ENCODE data around the gene ZC3H10. TPM values are rescaled to one million over a fixed set of nuclear protein-coding genes. Genes with fewer than 3 reads are reported as not detected.
A peak's percentile ranks its signal among the peaks of the same experiment; 100 is the strongest.

The ZC3H10 gene
- total RNA-seq, 1 experiment from 2014 or later: 5.6 TPM

DNA sequence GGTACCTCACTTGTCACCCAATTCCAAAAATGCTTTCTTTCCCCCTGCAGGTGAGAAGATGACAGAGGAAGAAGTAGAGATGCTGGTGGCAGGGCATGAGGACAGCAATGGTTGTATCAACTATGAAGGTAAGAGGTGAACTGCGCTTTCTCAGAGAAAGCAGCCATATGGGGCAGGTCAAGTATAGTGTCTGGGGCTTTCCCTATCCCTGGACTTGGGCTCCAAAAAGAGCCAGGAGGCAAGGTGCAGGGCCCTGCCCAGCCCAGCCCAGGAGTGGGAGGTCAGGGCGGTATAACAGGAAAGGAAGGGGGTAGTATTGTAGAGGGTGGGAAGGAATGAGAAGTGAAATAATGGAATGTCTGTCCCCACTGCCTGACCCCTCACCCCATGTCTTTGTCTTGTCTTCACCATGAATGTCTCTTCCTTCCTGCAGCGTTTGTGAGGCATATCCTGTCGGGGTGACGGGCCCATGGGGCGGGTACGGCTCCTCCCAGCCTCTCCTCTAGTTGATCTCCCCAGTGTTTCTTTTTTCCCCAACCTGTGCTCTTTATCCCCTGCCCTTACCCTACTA lies 42.2 kb downstream of the ZC3H10 start:
- Histone ChIP-seq H3K27ac (ENCODE audit: low read length) (no peak overlapping the region), H3K9me2 (replicated peaks; ENCODE audit: low read length) (no peaks in the 10 kb centered on the region), H2AFZ (ENCODE audit: low read length) (no peak overlapping the region), H3K79me2 (ENCODE audit: low read length) (peaks cover 38% of the 10 kb centered on the region), H3K4me3 (ENCODE audit: low read length) (peak overlapping the region; percentile 76), H3F3A (ENCODE audit: low read length, unreplicated experiment) (peaks cover 9% of the 10 kb centered on the region), H3K4me2 (ENCODE audit: low read length) (peak overlapping the region; percentile 97), H4K20me1 (ENCODE audit: low read length) (peaks cover 34% of the 10 kb centered on the region), H3K36me3 (ENCODE audit: low read depth, low read length) (peaks cover 44% of the 10 kb centered on the region), H3K27me3 (ENCODE audit: low read length) (no peaks in the 10 kb centered on the region), H3K9me3 (ENCODE audit: low read length) (no peaks in the 10 kb centered on the region), H3K4me1 (ENCODE audit: insufficient read depth, low read length) (peaks cover 26% of the 10 kb centered on the region), H3K9ac (ENCODE audit: low read length) (peak overlapping the region; percentile 90; the same call in 1 of the 2 replicates)
- intact Hi-C loops (cut with micrococcal nuclease): no loop called here
- POLR2A ChIA-PET (ENCODE audit: unreplicated experiment): interaction anchor here (1.2 kb wide), 1 partner anchor 32 kb away, joined by 4 read pairs; the partner anchor contains the start of gene ESYT1
- CTCF ChIA-PET: no interaction called here
- BruUV-seq (replicated peaks): no TSS peak
- DNase-seq (peak; percentile 28), ATAC-seq (peak; percentile 8; the same call in 1 of the 2 replicates)
- TF ChIP-seq EZH2phosphoT487 (IDR thresholded peaks at IDR 0.05; ENCODE audit: borderline replicate concordance, low read length): no peak
- TF ChIP-seq EZH2 (IDR thresholded peaks at IDR 0.05; ENCODE audit: low read length, unreplicated experiment): no peak
- TF ChIP-seq, protein P1, sequence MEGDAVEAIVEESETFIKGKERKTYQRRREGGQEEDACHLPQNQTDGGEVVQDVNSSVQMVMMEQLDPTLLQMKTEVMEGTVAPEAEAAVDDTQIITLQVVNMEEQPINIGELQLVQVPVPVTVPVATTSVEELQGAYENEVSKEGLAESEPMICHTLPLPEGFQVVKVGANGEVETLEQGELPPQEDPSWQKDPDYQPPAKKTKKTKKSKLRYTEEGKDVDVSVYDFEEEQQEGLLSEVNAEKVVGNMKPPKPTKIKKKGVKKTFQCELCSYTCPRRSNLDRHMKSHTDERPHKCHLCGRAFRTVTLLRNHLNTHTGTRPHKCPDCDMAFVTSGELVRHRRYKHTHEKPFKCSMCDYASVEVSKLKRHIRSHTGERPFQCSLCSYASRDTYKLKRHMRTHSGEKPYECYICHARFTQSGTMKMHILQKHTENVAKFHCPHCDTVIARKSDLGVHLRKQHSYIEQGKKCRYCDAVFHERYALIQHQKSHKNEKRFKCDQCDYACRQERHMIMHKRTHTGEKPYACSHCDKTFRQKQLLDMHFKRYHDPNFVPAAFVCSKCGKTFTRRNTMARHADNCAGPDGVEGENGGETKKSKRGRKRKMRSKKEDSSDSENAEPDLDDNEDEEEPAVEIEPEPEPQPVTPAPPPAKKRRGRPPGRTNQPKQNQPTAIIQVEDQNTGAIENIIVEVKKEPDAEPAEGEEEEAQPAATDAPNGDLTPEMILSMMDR (conservative IDR thresholded peaks at IDR 0.05; ENCODE audit: low read depth, low read length): no peak

DNA sequence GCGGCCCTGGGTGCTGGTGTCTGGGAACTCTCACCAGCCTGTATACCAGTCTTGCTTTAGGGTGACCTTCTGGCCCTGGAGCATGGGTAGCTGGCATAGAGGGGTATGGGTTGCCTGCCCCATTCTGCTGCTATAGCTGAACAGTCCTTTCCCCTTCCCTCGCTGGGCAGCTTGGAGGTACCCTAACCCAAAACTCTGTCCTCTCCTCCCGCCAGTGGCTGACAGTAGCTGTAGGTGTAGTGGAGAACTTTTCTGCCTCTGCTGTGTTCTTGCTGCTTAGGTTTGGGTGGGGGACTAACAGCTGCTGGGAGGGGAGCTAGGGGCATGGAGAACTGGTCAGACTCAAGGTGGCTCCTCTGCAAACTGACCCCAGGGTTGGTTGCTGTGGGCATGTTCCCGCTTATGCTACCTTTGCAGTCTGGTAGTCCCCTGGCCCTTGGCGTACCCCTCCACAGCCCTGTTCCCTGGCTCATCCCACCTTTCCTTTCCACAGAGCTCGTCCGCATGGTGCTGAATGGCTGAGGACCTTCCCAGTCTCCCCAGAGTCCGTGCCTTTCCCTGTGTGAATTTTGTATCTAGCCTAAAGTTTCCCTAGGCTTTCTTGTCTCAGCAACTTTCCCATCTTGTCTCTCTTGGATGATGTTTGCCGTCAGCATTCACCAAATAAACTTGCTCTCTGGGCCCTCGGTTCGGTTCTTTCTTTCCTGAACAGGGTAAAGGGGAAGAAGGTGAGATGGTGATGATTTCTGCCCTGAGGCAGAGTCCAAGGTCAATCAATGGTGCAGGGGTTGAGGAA lies 43.0 kb downstream of the ZC3H10 start:
- peak overlapping the region; percentile 76; the same call in 1 of the 2 replicates for H3K4me3 ChIP-seq (ENCODE audit: low read length)
- ATAC-seq (no peak), DNase-seq (no peak)
- H3K4me2 ChIP-seq (ENCODE audit: low read length): peak overlapping the region; percentile 97
- no TSS peak for BruUV-seq (replicated peaks)
- H3K4me1 ChIP-seq (ENCODE audit: insufficient read depth, low read length): peaks cover 26% of the 10 kb centered on the region
- no peak overlapping the region for H3K27ac ChIP-seq (ENCODE audit: low read length)
- peaks cover 48% of the 10 kb centered on the region for H3K36me3 ChIP-seq (ENCODE audit: low read depth, low read length)
- peaks cover 34% of the 10 kb centered on the region for H4K20me1 ChIP-seq (ENCODE audit: low read length)
- no peaks in the 10 kb centered on the region for H3K9me3 ChIP-seq (ENCODE audit: low read length)
- H2AFZ ChIP-seq (ENCODE audit: low read length): no peak overlapping the region
- H3K9me2 ChIP-seq (replicated peaks; ENCODE audit: low read length): no peaks in the 10 kb centered on the region
- peaks cover 13% of the 10 kb centered on the region for H3F3A ChIP-seq (ENCODE audit: low read length, unreplicated experiment)
- POLR2A ChIA-PET (ENCODE audit: unreplicated experiment): interaction anchor here (0.5 to 1.2 kb wide), 2 partner anchors 32 to 33 kb away, joined by 4 to 6 read pairs; partner anchors contain the start of gene ESYT1
- H3K79me2 ChIP-seq (ENCODE audit: low read length): peaks cover 38% of the 10 kb centered on the region
- intact Hi-C loops (cut with micrococcal nuclease): no loop called here
- H3K27me3 ChIP-seq (ENCODE audit: low read length): no peaks in the 10 kb centered on the region
- TF ChIP-seq, protein P1 (conservative IDR thresholded peaks at IDR 0.05; ENCODE audit: low read depth, low read length): no peak
- TF ChIP-seq EZH2 (IDR thresholded peaks at IDR 0.05; ENCODE audit: low read length, unreplicated experiment) (no peak), EZH2phosphoT487 (IDR thresholded peaks at IDR 0.05; ENCODE audit: borderline replicate concordance, low read length) (no peak)
- CTCF ChIA-PET: no interaction called here
- no peak overlapping the region for H3K9ac ChIP-seq (ENCODE audit: low read length)
